Activated CD4-positive, alpha-beta T cell treated with anti-CD3 and anti-CD28 coated beads, Interleukin-2, amount 50 U/mL, for 1 hour (primary cell): ENCODE measurements around the gene XRCC2.
"Not testable (repeated sequence)": the region's sequence is repeated elsewhere in the genome, so short reads cannot be mapped to it uniquely, and the experiment has no call there.

Experiments
- DNase-seq: peaks from one replicate; pipeline ENCODE4 v3.0.0-alpha.2; 2020

The XRCC2 gene

GRCh38 chr7:152675759-152676636 is at the start of gene XRCC2:
XRCC2 (minus strand) TSS chr7:152676141; CDS start chr7:152676079, 62 bp downstream.
- DNase-seq = peak; percentile 94

GRCh38 chr7:152723364-152723763 is 47.4 kb upstream of the XRCC2 start:
- no peak for DNase-seq

- DNase-seq = not testable (repeated sequence)
Observed at GRCh38 chr7:152712412-152713042, 36.6 kb upstream of the XRCC2 start.

- DNase-seq = no peak
Observed at GRCh38 chr7:152711444-152711944, 35.6 kb upstream of the XRCC2 start.

GRCh38 chr7:152710153-152710442 is 34.2 kb upstream of the XRCC2 start:
- DNase-seq = no peak

GRCh38 chr7:152709287-152710152 is 33.6 kb upstream of the XRCC2 start:
- DNase-seq = no peak

GRCh38 chr7:152704796-152705384 is 28.9 kb upstream of the XRCC2 start:
- DNase-seq = no peak

- DNase-seq = no peak
Observed at GRCh38 chr7:152699079-152699478, 23.1 kb upstream of the XRCC2 start.

- not testable (repeated sequence) for DNase-seq
Observed at GRCh38 chr7:152697268-152697974, 21.5 kb upstream of the XRCC2 start.

- not testable (repeated sequence) for DNase-seq
Observed at GRCh38 chr7:152692196-152692595, 16.3 kb upstream of the XRCC2 start.

GRCh38 chr7:152683297-152683696 is 7.4 kb upstream of the XRCC2 start:
- no peak for DNase-seq

- DNase-seq = no peak
Observed at GRCh38 chr7:152677808-152678670, 2.1 kb upstream of the XRCC2 start.

GRCh38 chr7:152674860-152675758 is 832 bp downstream of the XRCC2 start:
- DNase-seq = no peak

- no peak for DNase-seq
Observed at GRCh38 chr7:152673897-152674296, 2.0 kb downstream of the XRCC2 start.

GRCh38 chr7:152672626-152673025 is 3.3 kb downstream of the XRCC2 start:
- no peak for DNase-seq

GRCh38 chr7:152669758-152670157 is 6.2 kb downstream of the XRCC2 start:
- DNase-seq = no peak

GRCh38 chr7:152668975-152669374 is 7.0 kb downstream of the XRCC2 start:
- no peak for DNase-seq

GRCh38 chr7:152667958-152668357 is 8.0 kb downstream of the XRCC2 start:
- no peak for DNase-seq

- DNase-seq = no peak
Observed at GRCh38 chr7:152666078-152666477, 9.9 kb downstream of the XRCC2 start.

- no peak for DNase-seq
Observed at GRCh38 chr7:152664636-152665035, 11.3 kb downstream of the XRCC2 start.
